ENCODE data around the gene ADO. TPM values are rescaled to one million over a fixed set of nuclear protein-coding genes. Genes with fewer than 3 reads are reported as not detected.

The ADO gene
- polyA plus RNA-seq, 10 donors, result 13.0 to 19.1 (median 15.4) TPM

Other genes starting within 250 kb of the ADO start
- gene EGR2, start 11.6 kb downstream of the ADO start, polyA plus RNA-seq (ENCODE audit: insufficient read length in 10 of 10), result 1 to 10 TPM; 1.9 to 8.5 (median 3.1) TPM

Data from muscle of back (tissue), 10 donors.